ENCODE data around the gene JADE2. TPM values are rescaled to one million over a fixed set of nuclear protein-coding genes. Genes with fewer than 3 reads are reported as not detected.

JADE2 gene
- total and polyA plus RNA-seq, 2 experiments from 2014 or later, result 16.2 to 40.8 TPM

DNA sequence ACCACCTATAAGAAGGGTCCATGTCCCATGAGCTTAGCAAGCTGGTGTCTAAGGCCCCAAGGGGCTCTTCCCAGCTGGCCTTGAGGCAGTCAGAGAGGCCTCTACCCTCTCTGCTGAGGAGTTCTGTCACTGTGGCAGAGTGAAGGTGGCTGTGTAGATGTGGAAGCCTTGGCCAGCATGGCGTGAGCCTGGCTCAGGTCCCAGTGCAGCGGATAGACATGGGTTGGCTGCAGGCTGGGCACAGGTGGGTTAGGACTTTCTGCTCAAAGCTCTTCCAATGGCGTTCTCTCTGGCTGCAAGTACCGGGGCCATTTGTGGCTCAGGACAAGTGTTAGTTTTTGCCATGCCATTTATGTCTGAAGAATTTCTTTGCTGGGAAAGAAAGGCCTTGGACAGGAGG is 47.3 kb downstream of the JADE2 start (continued):
- no peak for TF ChIP-seq EZH2phosphoT487 (IDR thresholded peaks at IDR 0.05; ENCODE audit: unreplicated experiment)
- TF ChIP-seq NANOG (IDR thresholded peaks at IDR 0.05; ENCODE audit: borderline replicate concordance), result no peak

DNA sequence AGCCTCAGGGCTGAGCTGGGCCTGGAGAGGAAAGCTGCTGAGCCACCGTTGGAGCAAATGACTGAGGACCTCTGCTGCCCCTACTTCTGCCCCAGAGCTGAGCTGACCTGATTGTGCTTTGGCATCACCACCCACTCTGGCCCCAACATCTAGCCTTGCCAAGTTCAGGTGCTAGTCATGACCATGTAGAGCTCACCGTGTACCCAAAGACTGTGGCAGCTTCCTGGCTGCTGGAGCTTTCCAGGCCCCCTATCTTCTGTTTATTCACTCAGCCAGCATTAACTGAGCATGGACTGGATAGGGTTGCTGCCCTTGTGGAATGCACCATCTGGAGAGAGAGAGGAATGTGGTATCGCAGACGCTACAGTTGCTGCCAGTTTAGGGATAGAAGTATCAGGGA is 49.1 kb downstream of the JADE2 start:
- H3K4me1 Mint-ChIP-seq, result peaks cover 19% of the 10 kb centered on the region
- no peaks in the 10 kb centered on the region for H3K79me2 ChIP-seq (replicated peaks; ENCODE audit: insufficient read depth)
- peaks cover 88% of the 10 kb centered on the region for H3K36me3 Mint-ChIP-seq (ENCODE audit: low read depth)
- DNase-seq (ENCODE audit: low spot score), result no peak
- H3K9me2 ChIP-seq (ENCODE audit: insufficient read depth), result no peaks in the 10 kb centered on the region
- H3K4me1 ChIP-seq (ENCODE audit: insufficient read depth), result no peaks in the 10 kb centered on the region
- peaks cover 4% of the 10 kb centered on the region; the same call in 1 of the 2 replicates for H4K20me1 ChIP-seq (replicated peaks; ENCODE audit: insufficient read depth)
- H3F3A ChIP-seq (replicated peaks; ENCODE audit: low read depth), result 0 out of 2 replicates have a peak, but pooled peaks cover 14% of the 10 kb centered on the region
- H3K4me2 ChIP-seq, result no peak overlapping the region
- no peak overlapping the region for H3K27ac ChIP-seq (ENCODE audit: low read depth)
- no peaks in the 10 kb centered on the region for H3K27me3 ChIP-seq (ENCODE audit: insufficient read depth)
- no peak for ATAC-seq
- H2AFZ ChIP-seq, result no peak overlapping the region
- H3K9me3 Mint-ChIP-seq, result no peaks in the 10 kb centered on the region; the same call in 2 of the 3 replicates
- no peak overlapping the region for H3K27ac Mint-ChIP-seq
- H3K4me3 Mint-ChIP-seq, result no peak overlapping the region
- TF ChIP-seq NANOG (IDR thresholded peaks at IDR 0.05; ENCODE audit: borderline replicate concordance) (no peak), ZNF331 (CRISPR knock-in tag; IDR thresholded peaks at IDR 0.05; ENCODE audit: low read depth) (no peak), CREB1 (CRISPR knock-in tag; IDR thresholded peaks at IDR 0.05; ENCODE audit: low read depth) (no peak), POLR2AphosphoS5 (IDR thresholded peaks at IDR 0.05; ENCODE audit: low read depth) (no peak), EZH2 (IDR thresholded peaks at IDR 0.05; ENCODE audit: low read depth, unreplicated experiment) (no peak), EZH2phosphoT487 (IDR thresholded peaks at IDR 0.05; ENCODE audit: unreplicated experiment) (no peak), STAT1 (IDR thresholded peaks at IDR 0.05; ENCODE audit: unreplicated experiment) (no peak), ZNF114 (CRISPR knock-in tag; IDR thresholded peaks at IDR 0.05) (no peak), JUNB (IDR thresholded peaks at IDR 0.05; ENCODE audit: unreplicated experiment) (no peak)
- TF ChIP-seq, protein P1, sequence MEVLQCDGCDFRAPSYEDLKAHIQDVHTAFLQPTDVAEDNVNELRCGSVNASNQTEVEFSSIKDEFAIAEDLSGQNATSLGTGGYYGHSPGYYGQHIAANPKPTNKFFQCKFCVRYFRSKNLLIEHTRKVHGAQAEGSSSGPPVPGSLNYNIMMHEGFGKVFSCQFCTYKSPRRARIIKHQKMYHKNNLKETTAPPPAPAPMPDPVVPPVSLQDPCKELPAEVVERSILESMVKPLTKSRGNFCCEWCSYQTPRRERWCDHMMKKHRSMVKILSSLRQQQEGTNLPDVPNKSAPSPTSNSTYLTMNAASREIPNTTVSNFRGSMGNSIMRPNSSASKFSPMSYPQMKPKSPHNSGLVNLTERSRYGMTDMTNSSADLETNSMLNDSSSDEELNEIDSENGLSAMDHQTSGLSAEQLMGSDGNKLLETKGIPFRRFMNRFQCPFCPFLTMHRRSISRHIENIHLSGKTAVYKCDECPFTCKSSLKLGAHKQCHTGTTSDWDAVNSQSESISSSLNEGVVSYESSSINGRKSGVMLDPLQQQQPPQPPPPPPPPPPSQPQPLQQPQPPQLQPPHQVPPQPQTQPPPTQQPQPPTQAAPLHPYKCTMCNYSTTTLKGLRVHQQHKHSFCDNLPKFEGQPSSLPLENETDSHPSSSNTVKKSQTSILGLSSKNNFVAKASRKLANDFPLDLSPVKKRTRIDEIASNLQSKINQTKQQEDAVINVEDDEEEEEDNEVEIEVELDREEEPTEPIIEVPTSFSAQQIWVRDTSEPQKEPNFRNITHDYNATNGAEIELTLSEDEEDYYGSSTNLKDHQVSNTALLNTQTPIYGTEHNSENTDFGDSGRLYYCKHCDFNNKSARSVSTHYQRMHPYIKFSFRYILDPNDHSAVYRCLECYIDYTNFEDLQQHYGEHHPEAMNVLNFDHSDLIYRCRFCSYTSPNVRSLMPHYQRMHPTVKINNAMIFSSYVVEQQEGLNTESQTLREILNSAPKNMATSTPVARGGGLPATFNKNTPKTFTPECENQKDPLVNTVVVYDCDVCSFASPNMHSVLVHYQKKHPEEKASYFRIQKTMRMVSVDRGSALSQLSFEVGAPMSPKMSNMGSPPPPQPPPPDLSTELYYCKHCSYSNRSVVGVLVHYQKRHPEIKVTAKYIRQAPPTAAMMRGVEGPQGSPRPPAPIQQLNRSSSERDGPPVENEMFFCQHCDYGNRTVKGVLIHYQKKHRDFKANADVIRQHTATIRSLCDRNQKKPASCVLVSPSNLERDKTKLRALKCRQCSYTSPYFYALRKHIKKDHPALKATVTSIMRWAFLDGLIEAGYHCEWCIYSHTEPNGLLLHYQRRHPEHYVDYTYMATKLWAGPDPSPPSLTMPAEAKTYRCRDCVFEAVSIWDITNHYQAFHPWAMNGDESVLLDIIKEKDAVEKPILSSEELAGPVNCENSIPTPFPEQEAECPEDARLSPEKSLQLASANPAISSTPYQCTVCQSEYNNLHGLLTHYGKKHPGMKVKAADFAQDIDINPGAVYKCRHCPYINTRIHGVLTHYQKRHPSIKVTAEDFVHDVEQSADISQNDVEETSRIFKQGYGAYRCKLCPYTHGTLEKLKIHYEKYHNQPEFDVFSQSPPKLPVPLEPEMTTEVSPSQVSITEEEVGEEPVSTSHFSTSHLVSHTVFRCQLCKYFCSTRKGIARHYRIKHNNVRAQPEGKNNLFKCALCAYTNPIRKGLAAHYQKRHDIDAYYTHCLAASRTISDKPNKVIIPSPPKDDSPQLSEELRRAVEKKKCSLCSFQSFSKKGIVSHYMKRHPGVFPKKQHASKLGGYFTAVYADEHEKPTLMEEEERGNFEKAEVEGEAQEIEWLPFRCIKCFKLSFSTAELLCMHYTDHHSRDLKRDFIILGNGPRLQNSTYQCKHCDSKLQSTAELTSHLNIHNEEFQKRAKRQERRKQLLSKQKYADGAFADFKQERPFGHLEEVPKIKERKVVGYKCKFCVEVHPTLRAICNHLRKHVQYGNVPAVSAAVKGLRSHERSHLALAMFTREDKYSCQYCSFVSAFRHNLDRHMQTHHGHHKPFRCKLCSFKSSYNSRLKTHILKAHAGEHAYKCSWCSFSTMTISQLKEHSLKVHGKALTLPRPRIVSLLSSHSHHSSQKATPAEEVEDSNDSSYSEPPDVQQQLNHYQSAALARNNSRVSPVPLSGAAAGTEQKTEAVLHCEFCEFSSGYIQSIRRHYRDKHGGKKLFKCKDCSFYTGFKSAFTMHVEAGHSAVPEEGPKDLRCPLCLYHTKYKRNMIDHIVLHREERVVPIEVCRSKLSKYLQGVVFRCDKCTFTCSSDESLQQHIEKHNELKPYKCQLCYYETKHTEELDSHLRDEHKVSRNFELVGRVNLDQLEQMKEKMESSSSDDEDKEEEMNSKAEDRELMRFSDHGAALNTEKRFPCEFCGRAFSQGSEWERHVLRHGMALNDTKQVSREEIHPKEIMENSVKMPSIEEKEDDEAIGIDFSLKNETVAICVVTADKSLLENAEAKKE (CRISPR knock-in tag; IDR thresholded peaks at IDR 0.05), result no peak
- TF ChIP-seq, protein P2, sequence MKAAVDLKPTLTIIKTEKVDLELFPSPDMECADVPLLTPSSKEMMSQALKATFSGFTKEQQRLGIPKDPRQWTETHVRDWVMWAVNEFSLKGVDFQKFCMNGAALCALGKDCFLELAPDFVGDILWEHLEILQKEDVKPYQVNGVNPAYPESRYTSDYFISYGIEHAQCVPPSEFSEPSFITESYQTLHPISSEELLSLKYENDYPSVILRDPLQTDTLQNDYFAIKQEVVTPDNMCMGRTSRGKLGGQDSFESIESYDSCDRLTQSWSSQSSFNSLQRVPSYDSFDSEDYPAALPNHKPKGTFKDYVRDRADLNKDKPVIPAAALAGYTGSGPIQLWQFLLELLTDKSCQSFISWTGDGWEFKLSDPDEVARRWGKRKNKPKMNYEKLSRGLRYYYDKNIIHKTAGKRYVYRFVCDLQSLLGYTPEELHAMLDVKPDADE (IDR thresholded peaks at IDR 0.05), result no peak
- TF ChIP-seq, protein P3, sequence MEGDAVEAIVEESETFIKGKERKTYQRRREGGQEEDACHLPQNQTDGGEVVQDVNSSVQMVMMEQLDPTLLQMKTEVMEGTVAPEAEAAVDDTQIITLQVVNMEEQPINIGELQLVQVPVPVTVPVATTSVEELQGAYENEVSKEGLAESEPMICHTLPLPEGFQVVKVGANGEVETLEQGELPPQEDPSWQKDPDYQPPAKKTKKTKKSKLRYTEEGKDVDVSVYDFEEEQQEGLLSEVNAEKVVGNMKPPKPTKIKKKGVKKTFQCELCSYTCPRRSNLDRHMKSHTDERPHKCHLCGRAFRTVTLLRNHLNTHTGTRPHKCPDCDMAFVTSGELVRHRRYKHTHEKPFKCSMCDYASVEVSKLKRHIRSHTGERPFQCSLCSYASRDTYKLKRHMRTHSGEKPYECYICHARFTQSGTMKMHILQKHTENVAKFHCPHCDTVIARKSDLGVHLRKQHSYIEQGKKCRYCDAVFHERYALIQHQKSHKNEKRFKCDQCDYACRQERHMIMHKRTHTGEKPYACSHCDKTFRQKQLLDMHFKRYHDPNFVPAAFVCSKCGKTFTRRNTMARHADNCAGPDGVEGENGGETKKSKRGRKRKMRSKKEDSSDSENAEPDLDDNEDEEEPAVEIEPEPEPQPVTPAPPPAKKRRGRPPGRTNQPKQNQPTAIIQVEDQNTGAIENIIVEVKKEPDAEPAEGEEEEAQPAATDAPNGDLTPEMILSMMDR (conservative IDR thresholded peaks at IDR 0.05; ENCODE audit: low read depth in 2 of 2), result no peak
- TF ChIP-seq, protein P4, sequence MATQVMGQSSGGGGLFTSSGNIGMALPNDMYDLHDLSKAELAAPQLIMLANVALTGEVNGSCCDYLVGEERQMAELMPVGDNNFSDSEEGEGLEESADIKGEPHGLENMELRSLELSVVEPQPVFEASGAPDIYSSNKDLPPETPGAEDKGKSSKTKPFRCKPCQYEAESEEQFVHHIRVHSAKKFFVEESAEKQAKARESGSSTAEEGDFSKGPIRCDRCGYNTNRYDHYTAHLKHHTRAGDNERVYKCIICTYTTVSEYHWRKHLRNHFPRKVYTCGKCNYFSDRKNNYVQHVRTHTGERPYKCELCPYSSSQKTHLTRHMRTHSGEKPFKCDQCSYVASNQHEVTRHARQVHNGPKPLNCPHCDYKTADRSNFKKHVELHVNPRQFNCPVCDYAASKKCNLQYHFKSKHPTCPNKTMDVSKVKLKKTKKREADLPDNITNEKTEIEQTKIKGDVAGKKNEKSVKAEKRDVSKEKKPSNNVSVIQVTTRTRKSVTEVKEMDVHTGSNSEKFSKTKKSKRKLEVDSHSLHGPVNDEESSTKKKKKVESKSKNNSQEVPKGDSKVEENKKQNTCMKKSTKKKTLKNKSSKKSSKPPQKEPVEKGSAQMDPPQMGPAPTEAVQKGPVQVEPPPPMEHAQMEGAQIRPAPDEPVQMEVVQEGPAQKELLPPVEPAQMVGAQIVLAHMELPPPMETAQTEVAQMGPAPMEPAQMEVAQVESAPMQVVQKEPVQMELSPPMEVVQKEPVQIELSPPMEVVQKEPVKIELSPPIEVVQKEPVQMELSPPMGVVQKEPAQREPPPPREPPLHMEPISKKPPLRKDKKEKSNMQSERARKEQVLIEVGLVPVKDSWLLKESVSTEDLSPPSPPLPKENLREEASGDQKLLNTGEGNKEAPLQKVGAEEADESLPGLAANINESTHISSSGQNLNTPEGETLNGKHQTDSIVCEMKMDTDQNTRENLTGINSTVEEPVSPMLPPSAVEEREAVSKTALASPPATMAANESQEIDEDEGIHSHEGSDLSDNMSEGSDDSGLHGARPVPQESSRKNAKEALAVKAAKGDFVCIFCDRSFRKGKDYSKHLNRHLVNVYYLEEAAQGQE (IDR thresholded peaks at IDR 0.05; ENCODE audit: unreplicated experiment), result no peak
- peaks cover 4% of the 10 kb centered on the region; the same call in 1 of the 2 replicates for H3K36me3 ChIP-seq (ENCODE audit: insufficient read depth)
- no peak overlapping the region for H3K4me3 ChIP-seq
- peaks cover 15% of the 10 kb centered on the region for H3K27me3 Mint-ChIP-seq (ENCODE audit: insufficient read depth, low read depth, poor library complexity)

All from GM23338 (cell line).